GM19035 (cell line): ENCODE measurements around the gene CRIP3.

Experiments
- ATAC-seq: cut with Tn5 transposase; IDR thresholded peaks from one replicate; pipeline ENCODE4 v1.9.1; 2021; ENCODE audit not compliant: unreplicated experiment

CRIP3 gene

GRCh38 chr6:43274916-43275597 is 33.6 kb downstream of the CRIP3 start:
- no peak for ATAC-seq

GRCh38 chr6:43274127-43274915 is 34.3 kb downstream of the CRIP3 start:
- ATAC-seq, result no peak

GRCh38 chr6:43273707-43274106 is 34.9 kb downstream of the CRIP3 start:
- ATAC-seq, result no peak

DNA sequence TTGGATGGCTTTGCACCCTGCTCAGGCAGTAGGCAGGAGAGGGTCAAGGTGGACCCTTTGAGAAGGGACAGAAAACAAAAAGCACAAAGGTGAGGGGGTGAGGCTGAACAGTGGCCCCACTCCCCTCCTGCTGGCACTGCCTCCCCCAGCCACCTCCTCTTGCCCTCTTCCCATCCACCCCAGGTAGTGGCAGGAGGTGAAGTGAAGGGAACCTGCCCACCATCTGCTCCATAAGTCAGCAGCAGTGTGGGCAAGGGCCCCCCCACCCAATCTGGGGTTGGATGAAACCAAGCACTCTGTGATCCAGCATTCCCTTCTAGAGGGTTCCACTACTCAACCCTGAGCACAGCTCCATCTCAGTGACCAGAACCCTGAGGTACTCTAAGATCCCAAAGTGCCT is 36.7 kb downstream of the CRIP3 start:
- ATAC-seq, result no peak

GRCh38 chr6:43271103-43271815 is 37.4 kb downstream of the CRIP3 start:
- no peak for ATAC-seq

DNA sequence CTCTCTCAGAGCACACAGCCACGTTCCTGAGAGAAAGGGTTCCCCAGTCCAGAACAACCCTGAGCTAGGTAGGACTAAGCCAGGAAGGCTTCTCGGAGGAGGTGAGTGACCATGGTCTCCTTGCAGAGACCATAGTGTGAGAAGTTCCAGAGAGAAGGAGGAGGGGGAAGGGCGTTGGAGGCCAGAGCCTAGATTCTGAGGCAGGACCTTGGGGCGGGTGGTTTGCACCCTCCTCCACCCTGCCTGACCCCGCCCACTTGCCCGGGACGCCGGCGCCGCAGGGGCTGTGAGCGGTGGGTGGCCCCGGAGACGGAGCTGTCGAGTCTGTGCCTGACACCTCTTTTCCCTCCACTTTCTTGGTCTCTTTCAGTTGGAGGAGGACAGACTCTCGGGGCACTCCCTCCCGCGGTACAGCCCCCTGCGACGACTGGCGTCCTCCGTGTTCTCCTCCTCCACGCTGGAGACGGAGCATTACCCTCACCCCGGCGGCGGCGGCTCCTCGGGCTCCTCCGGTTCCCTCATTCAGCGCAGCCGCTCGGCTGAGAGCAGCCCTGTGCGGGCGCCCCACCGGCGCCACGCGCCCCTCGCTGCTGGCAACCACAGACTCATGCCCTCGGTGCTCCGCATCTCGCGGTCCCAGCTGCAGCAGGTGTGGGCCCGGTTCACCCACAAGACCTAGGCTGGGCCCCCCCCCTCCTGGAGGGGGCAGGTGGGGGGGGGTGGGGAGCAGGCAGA is 39.2 kb downstream of the CRIP3 start:
- no peak for ATAC-seq

- ATAC-seq, result no peak
Observed at GRCh38 chr6:43268782-43269272, 39.8 kb downstream of the CRIP3 start.

DNA sequence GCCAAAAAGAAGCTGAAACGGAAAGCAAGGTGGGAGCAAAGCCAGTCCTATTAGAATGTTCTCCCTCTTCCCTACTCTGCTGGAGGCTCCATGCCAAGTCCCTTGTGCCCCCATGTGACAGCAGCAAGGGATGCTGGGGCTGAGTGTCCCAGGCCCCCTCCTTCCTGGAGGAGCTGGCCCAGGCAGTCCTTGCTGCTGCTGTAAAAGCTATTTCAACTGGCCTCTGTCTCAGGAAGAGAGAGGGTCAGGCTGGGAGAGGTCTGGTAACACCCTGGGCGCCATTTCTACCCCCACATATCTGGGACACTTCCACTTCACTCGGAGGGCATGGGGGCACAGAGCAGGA is 40.3 kb downstream of the CRIP3 start:
- ATAC-seq, result no peak

DNA sequence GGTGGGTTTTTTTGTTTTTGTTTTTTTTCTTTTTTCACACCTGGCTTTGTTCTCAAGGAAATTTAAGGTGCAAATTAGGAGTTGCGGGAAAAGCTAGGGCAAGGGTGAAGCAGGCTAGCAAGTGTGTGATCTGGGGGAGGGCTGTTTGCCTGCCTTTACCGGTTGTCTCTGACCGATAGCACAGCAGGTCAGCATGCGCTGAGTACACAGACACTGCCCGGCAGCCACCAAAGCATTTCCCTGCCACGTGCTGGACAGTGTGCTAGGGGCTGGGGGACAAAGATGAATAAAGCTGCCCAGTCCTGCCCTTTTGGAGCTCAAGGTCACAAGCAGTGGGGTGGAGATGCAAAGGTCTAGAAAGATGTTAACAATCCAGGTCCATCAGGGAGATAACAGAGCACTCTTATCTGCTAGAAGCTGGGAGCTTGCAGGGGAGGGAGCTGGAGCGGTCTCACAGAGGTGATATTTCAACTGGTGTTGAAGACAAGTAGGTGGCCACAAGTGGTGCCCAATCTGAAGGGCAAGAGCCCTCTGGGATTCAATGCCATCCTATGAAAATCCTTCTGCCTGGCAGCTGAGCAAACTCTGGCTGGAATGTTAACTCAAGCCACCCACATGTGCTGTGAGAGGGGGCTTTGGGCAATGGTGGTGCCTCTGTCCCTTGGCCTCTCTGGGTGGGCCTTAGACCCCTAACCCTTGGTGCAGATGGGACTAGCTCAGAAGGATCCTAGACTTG is 40.8 kb downstream of the CRIP3 start:
- no peak for ATAC-seq

DNA sequence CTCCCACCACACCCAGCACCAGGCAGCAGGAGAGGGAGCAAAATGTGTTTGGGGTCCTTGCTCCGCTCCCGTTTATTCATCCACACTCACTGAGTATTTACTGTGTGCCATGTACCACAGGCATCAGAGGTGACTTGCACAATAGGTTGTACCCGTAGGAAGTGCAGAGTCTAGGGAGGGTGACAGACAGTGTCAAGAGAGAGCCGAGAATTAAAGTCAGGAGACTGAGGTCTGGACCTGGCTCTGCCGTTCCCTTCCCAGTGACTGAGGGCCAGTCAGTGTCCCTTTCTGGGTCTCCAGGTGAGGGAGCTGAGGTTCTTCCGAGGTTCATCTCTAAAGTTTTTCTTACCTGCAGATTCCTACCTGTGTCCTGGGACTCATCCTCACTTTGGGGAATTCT is 43.1 kb downstream of the CRIP3 start:
- ATAC-seq, result no peak

- ATAC-seq, result no peak
Observed at GRCh38 chr6:43264599-43265145, 44.0 kb downstream of the CRIP3 start.

DNA sequence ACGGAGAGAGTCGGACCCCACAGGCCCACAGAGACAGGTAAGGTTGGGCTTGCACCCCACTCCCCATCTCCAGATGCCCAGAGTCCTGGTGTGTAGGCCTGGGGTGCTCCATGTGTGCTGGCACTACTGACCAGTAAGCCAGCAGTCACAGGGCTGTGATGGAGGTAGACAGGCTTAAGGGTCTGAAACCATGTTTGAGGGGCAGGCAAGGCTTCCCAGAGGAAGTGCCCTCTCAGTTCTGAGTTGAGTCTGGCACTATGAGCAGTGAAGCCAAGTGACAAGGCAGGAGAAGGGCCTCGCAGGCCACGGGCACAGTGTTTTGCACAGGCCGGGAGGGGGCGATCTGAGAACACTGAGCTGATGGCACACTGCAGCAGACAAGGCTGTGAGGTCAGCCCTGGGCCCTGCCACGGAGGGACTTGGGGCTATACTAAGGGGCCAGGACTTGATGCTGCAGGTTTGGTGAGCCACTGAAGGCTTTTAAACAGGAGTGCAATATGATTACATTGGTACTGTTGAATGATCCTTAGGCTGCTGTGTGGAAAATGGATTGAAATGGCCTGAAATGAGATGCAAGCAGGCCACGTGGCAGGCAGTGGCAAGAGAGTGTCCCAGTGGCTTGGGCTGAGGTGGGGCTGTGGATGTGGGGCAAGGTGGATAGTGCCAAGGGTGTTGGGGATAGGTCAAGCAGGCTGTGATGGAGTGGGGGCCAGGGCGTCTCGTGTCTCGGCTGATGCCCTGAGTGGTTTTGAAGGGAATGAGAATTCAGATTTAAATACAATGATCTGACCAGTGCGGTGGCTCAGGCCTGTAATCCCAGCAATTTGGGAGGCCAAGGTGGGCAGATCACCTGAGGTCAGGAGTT is 45.1 kb downstream of the CRIP3 start:
- peak; percentile 84 for ATAC-seq

DNA sequence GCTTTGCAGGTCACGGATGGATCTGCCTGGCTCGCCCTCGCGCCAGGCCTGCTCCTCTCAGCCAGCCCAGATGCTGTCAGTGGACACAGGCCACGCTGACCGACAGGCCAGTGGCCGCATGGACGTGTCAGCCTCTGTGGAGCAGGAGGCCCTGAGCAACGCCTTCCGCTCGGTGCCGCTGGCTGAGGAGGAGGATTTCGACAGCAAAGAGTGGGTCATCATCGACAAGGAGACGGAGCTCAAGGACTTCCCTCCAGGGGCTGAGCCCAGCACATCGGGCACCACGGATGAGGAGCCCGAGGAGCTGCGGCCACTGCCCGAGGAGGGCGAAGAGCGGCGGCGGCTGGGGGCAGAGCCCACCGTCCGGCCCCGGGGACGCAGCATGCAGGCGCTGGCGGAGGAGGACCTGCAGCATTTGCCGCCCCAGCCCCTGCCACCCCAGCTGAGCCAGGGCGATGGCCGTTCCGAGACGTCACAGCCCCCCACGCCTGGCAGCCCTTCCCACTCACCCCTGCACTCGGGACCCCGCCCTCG is 45.8 kb downstream of the CRIP3 start:
- no peak for ATAC-seq

- no peak for ATAC-seq
Observed at GRCh38 chr6:43262000-43262779, 46.4 kb downstream of the CRIP3 start.

- ATAC-seq, result no peak
Observed at GRCh38 chr6:43261198-43261597, 47.4 kb downstream of the CRIP3 start.

DNA sequence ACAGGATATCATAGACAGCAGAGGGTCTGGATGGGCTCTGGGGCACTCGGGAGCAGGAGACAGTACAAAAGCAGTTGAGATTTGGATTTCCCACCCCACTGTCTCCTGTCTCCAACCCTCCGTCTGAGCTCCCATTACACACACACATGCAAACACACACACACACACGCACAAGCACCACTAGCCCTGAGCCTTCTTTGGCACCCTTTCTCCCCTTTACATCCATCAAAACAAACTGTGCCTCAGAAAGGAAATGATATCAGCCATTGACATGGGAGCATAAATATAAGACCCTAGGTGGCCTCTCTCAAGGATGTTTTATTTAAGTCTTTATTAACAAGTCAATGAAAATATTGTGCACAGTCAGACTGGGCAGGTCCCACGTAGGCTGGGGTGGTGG is 47.8 kb downstream of the CRIP3 start:
- no peak for ATAC-seq

DNA sequence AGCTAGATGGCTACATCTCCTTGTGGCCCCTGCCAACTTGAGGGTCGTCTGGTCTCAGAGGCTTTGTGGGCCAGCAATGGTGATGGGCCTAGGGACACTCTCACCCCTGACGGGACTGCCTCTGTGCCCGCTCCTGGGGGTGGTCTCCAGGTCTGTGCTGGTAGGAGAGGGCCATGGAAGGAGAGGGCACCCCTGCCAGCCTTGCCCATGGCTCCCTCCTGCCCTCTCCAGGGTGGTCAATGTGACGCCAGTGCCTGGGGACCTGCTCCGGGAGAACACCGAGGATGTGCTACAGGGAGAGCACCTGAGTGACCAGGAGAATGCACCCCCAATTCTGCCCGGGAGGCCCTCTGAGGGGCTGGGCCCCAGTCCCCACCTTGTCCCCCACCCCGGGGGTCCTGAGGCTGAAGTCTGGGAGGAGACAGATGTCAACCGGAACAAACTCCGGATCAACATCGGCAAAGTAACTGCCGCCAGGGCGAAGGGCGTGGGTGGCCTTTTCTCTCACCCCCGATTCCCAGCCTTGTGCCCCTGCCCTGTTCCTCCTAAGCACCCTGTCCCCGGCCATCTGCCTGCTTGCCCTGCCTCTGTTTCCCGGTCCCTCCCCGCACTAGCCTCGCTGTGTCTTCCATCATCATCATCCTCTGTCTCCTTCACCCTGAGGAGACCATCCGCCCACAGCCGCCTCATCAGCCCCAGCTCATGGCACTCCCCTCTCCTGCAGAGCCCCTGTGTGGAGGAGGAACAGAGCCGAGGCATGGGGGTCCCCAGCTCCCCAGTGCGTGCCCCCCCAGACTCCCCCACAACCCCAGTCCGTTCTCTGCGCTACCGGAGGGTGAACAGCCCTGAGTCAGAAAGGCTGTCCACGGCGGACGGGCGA is 49.6 kb downstream of the CRIP3 start:
- no peak for ATAC-seq
